ENCODE data around the gene TBC1D20. TPM values are rescaled to one million over a fixed set of nuclear protein-coding genes. Genes with fewer than 3 reads are reported as not detected.
A peak's percentile ranks its signal among the peaks of the same experiment; 100 is the strongest.

The TBC1D20 gene
- total RNA-seq, 1 experiment from 2014 or later = 32.3 TPM

GRCh38 chr20:507761-508332 lies 45.5 kb upstream of the TBC1D20 start:
- POLR2A ChIA-PET = no interaction called here
- Histone ChIP-seq H2AFZ (ENCODE audit: low read depth, low read length, poor library complexity, severe bottlenecking) (no peak overlapping the region), H3K27me3 (ENCODE audit: insufficient read depth, low read length) (no peaks in the 10 kb centered on the region), H3K4me2 (ENCODE audit: low read length) (no peak overlapping the region), H3K9me3 (ENCODE audit: control insufficient read depth in 1 of 2, insufficient read depth in 1 of 2, low read depth in 1 of 2, low read length in 2 of 2) (no peaks in the 10 kb centered on the region), H3K4me1 (ENCODE audit: control insufficient read depth in 1 of 2, insufficient read depth in 2 of 2, low read length in 2 of 2) (no peaks in the 10 kb centered on the region), H3K4me3 (replicated peaks in 1 of 2; ENCODE audit: low read depth in 1 of 2, low read length in 2 of 2) (no peak overlapping the region), H4K20me1 (ENCODE audit: insufficient read depth) (peaks cover 36% of the 10 kb centered on the region), H3K36me3 (ENCODE audit: control insufficient read depth in 1 of 2, insufficient read depth in 2 of 2, low read length in 2 of 2) (peaks cover 31 to 45% of the 10 kb centered on the region in 2 experiments), H3K79me2 (ENCODE audit: insufficient read depth, low read length) (peaks cover 79% of the 10 kb centered on the region), H3K9me2 (ENCODE audit: insufficient read depth) (no peaks in the 10 kb centered on the region), H3K9ac (ENCODE audit: low read length) (no peak overlapping the region), H3K27ac (ENCODE audit: low read depth, low read length) (no peak overlapping the region)
- ATAC-seq (no peak), DNase-seq (ENCODE audit: low read depth, low spot score) (no peak)
- intact Hi-C loops (cut with micrococcal nuclease) = no loop called here
- no peak for TF ChIP-seq CEBPB (IDR thresholded peaks at IDR 0.05; ENCODE audit: low read depth)
- no peak for TF ChIP-seq EZH2phosphoT487 (IDR thresholded peaks at IDR 0.05; ENCODE audit: borderline replicate concordance)
- TF ChIP-seq ELF1 (IDR thresholded peaks at IDR 0.05; ENCODE audit: borderline replicate concordance, low read depth) = no peak
- no peak for TF ChIP-seq ATF3 (IDR thresholded peaks at IDR 0.05)
- TF ChIP-seq SRF (IDR thresholded peaks at IDR 0.05; ENCODE audit: low read depth) = no peak
- TF ChIP-seq EGR1 (IDR thresholded peaks at IDR 0.05; ENCODE audit: low read depth) = no peak
- TF ChIP-seq POLR2A (IDR thresholded peaks at IDR 0.05; ENCODE audit: borderline replicate concordance, extremely low read depth, insufficient read depth, insufficient read length) = no peak
- TF ChIP-seq SP1 (IDR thresholded peaks at IDR 0.05; ENCODE audit: low read depth) = no peak
- no peak for TF ChIP-seq EZH2 (IDR thresholded peaks at IDR 0.05)
- BruUV-seq (replicated peaks) = TSS peak; percentile 4
- CTCF ChIA-PET = no interaction called here
- RAD21 ChIA-PET (ENCODE audit: low non-redundant PET in 1 of 2, low total read pairs in 2 of 2, uncharacterized antibody in 2 of 2, unreplicated experiment in 2 of 2) = no interaction called here

- H4K20me1 ChIP-seq (ENCODE audit: insufficient read depth) = peaks cover 30% of the 10 kb centered on the region
- H3K27me3 ChIP-seq (ENCODE audit: insufficient read depth, low read length) = no peaks in the 10 kb centered on the region
- no peak overlapping the region for H3K4me2 ChIP-seq (ENCODE audit: low read length)
- CTCF ChIA-PET = no interaction called here
- no peaks in the 10 kb centered on the region for H3K4me1 ChIP-seq (ENCODE audit: control insufficient read depth in 1 of 2, insufficient read depth in 2 of 2, low read length in 2 of 2)
- H3K79me2 ChIP-seq (ENCODE audit: insufficient read depth, low read length) = peaks cover 79% of the 10 kb centered on the region
- ATAC-seq (no peak), DNase-seq (ENCODE audit: low read depth, low spot score) (no peak)
- H2AFZ ChIP-seq (ENCODE audit: low read depth, low read length, poor library complexity, severe bottlenecking) = no peak overlapping the region
- POLR2A ChIA-PET = no interaction called here
- no TSS peak for BruUV-seq (replicated peaks)
- peaks cover 37 to 51% of the 10 kb centered on the region in 2 experiments for H3K36me3 ChIP-seq (ENCODE audit: control insufficient read depth in 1 of 2, insufficient read depth in 2 of 2, low read length in 2 of 2)
- no peaks in the 10 kb centered on the region for H3K9me3 ChIP-seq (ENCODE audit: control insufficient read depth in 1 of 2, insufficient read depth in 1 of 2, low read depth in 1 of 2, low read length in 2 of 2)
- no peak overlapping the region for H3K4me3 ChIP-seq (replicated peaks in 1 of 2; ENCODE audit: low read depth in 1 of 2, low read length in 2 of 2)
- H3K27ac ChIP-seq (ENCODE audit: low read depth, low read length) = no peak overlapping the region
- H3K9ac ChIP-seq (ENCODE audit: low read length) = no peak overlapping the region
- RAD21 ChIA-PET (ENCODE audit: low non-redundant PET in 1 of 2, low total read pairs in 2 of 2, uncharacterized antibody in 2 of 2, unreplicated experiment in 2 of 2) = no interaction called here
- no peaks in the 10 kb centered on the region for H3K9me2 ChIP-seq (ENCODE audit: insufficient read depth)
- intact Hi-C loops (cut with micrococcal nuclease) = no loop called here
- no peak for TF ChIP-seq ZBTB33 (IDR thresholded peaks at IDR 0.05; ENCODE audit: extremely low read depth, insufficient replicate concordance, low read length)
- TF ChIP-seq ELF1 (IDR thresholded peaks at IDR 0.05; ENCODE audit: borderline replicate concordance, low read depth) = no peak
- no peak for TF ChIP-seq POLR2A (IDR thresholded peaks at IDR 0.05; ENCODE audit: borderline replicate concordance, extremely low read depth, insufficient read depth, insufficient read length)
- TF ChIP-seq JUND (IDR thresholded peaks at IDR 0.05) = no peak
- no peak for TF ChIP-seq EGR1 (IDR thresholded peaks at IDR 0.05; ENCODE audit: low read depth)
- no peak for TF ChIP-seq CBX3 (IDR thresholded peaks at IDR 0.05; ENCODE audit: low read depth)
- no peak for TF ChIP-seq ATF3 (IDR thresholded peaks at IDR 0.05)
- TF ChIP-seq SP1 (IDR thresholded peaks at IDR 0.05; ENCODE audit: low read depth) = no peak
- no peak for TF ChIP-seq CEBPB (IDR thresholded peaks at IDR 0.05; ENCODE audit: low read depth)
- no peak for TF ChIP-seq TCF7L2 (IDR thresholded peaks at IDR 0.05; ENCODE audit: borderline replicate concordance, extremely low read depth, insufficient read depth, insufficient read length)
- no peak for TF ChIP-seq SIN3A (IDR thresholded peaks at IDR 0.05; ENCODE audit: low read depth)
- TF ChIP-seq EZH2phosphoT487 (IDR thresholded peaks at IDR 0.05; ENCODE audit: borderline replicate concordance) = no peak
- no peak for TF ChIP-seq ZNF274 (IDR thresholded peaks at IDR 0.05; ENCODE audit: low read depth, low read length)
- TF ChIP-seq YY1 (IDR thresholded peaks at IDR 0.05; ENCODE audit: extremely low read depth, insufficient replicate concordance, low read depth, low read length) = no peak
- TF ChIP-seq POLR2AphosphoS5 (IDR thresholded peaks at IDR 0.05; ENCODE audit: low read depth, low read length) = no peak
Measured at GRCh38 chr20:507006-507758, 44.8 kb upstream of the TBC1D20 start.
